22Rv1 (cell line): ENCODE measurements around the gene ALDH18A1.

Experiments
- ZFX ChIP-seq: fragments of 450-650 bp; IDR thresholded peaks from 2 replicates; pipeline ENCODE4 v1.6.1; 2017; ENCODE audit warnings: antibody characterized with exemption, borderline replicate concordance
- TF ChIP-seq, protein P1 (sequence below): fragments of 450-650 bp; IDR thresholded peaks from 2 replicates; pipeline ENCODE4 v1.5.1; 2017; ENCODE audit warnings: mild to moderate bottlenecking

DNA sequence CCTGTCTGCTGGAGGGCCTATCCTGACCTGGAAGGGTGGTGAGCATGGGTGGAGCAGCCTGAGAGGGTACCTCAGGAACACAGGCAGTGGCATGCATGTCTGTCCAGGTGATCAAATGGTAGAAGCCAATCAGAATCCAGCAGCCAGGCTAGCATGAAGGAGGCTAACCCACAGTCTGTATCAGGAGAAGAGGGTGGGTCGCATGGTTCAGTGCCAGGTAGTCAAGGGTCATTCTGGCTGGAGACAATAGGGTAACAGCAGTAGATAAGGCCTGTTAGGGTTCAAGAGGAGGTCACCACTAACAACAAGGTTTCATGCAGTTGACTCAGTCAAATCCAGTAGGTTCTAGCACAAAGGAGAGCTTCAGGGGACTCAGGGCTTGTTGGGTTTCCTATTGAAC, 10.4 kb downstream of the ALDH18A1 start:
- TF ChIP-seq, protein P1, sequence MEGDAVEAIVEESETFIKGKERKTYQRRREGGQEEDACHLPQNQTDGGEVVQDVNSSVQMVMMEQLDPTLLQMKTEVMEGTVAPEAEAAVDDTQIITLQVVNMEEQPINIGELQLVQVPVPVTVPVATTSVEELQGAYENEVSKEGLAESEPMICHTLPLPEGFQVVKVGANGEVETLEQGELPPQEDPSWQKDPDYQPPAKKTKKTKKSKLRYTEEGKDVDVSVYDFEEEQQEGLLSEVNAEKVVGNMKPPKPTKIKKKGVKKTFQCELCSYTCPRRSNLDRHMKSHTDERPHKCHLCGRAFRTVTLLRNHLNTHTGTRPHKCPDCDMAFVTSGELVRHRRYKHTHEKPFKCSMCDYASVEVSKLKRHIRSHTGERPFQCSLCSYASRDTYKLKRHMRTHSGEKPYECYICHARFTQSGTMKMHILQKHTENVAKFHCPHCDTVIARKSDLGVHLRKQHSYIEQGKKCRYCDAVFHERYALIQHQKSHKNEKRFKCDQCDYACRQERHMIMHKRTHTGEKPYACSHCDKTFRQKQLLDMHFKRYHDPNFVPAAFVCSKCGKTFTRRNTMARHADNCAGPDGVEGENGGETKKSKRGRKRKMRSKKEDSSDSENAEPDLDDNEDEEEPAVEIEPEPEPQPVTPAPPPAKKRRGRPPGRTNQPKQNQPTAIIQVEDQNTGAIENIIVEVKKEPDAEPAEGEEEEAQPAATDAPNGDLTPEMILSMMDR = no peak
- TF ChIP-seq ZFX = no peak
